Placental epithelial cell (primary cell): ENCODE measurements around the gene NEK5. TPM values are rescaled to one million over a fixed set of nuclear protein-coding genes. Genes with fewer than 3 reads are reported as not detected.

Experiments
- total RNA-seq: library from RNA; depleted of rRNA; stranded (reverse); fragments of >200 nt; gene quantifications from 2 replicates; pipeline ENCODE4 v1.2.3, GENCODE V29; 2012

Gene NEK5
- total RNA-seq: 0.39 TPM in 1 of 2 replicates, not detected in the other

GRCh38 chr13:52128714-52129700, at the start of gene NEK5:
Gene NEK5, minus strand, starts transcription at chr13:52129073. Its CDS starts 1,591 bp downstream, at chr13:52127482.

GRCh38 chr13:52159159-52159982, 30.5 kb upstream of the NEK5 start, which contains the start of gene NEK3:
Gene NEK3, minus strand, starts transcription at chr13:52159597. Its CDS starts 3,406 bp downstream, at chr13:52156191.

GRCh38 chr13:52024481-52024880, 104.4 kb downstream of the NEK5 start, which contains the start of gene UTP14C:
Gene UTP14C, plus strand, starts transcription at chr13:52024691. Its CDS starts 4,114 bp downstream, at chr13:52028805.

GRCh38 chr13:52011632-52012511, 117.0 kb downstream of the NEK5 start, which contains the start of gene ALG11:
Gene ALG11, plus strand, starts transcription at chr13:52012398. Its CDS starts 21 bp downstream, at chr13:52012419.

GRCh38 chr13:52010890-52011631, 117.8 kb downstream of the NEK5 start, which contains the start of gene ATP7B:
Gene ATP7B, minus strand, starts transcription at chr13:52011450. Its CDS starts 113 bp downstream, at chr13:52011337.

Other genes with a start within 250 kb of the NEK5 start
- 18.2 and 26.3 TPM in 2 replicates for gene ATP7B, start 117.6 kb downstream of the NEK5 start, total RNA-seq
- gene ALG11, start 116.7 kb downstream of the NEK5 start, total RNA-seq: 20.4 and 27.4 TPM in 2 replicates
- gene UTP14C, start 104.4 kb downstream of the NEK5 start, total RNA-seq: 11.0 and 11.3 TPM in 2 replicates
- gene NEK3, start 30.5 kb upstream of the NEK5 start, total RNA-seq: 8.9 and 13.0 TPM in 2 replicates